ENCODE results near the gene FOXP1. TPM values are rescaled to one million over a fixed set of nuclear protein-coding genes. Genes with fewer than 3 reads are reported as not detected.

FOXP1 gene
- total and polyA plus RNA-seq, 8 donors = 12.3 to 215 (median 117) TPM

- Histone ChIP-seq H3K36me3 (no peaks in the 10 kb centered on the region), H3K4me1 (no peaks in the 10 kb centered on the region), H3K9me3 (peaks cover 0 to 6% (median 2%) of the 10 kb centered on the region in 4 donors), H3K27ac (no peak overlapping the region), H3K4me3 (no peak overlapping the region), H3K27me3 (no peaks in the 10 kb centered on the region)
- TF ChIP-seq POLR2A (IDR thresholded peaks at IDR 0.05) = no peak
- TF ChIP-seq, protein P1, sequence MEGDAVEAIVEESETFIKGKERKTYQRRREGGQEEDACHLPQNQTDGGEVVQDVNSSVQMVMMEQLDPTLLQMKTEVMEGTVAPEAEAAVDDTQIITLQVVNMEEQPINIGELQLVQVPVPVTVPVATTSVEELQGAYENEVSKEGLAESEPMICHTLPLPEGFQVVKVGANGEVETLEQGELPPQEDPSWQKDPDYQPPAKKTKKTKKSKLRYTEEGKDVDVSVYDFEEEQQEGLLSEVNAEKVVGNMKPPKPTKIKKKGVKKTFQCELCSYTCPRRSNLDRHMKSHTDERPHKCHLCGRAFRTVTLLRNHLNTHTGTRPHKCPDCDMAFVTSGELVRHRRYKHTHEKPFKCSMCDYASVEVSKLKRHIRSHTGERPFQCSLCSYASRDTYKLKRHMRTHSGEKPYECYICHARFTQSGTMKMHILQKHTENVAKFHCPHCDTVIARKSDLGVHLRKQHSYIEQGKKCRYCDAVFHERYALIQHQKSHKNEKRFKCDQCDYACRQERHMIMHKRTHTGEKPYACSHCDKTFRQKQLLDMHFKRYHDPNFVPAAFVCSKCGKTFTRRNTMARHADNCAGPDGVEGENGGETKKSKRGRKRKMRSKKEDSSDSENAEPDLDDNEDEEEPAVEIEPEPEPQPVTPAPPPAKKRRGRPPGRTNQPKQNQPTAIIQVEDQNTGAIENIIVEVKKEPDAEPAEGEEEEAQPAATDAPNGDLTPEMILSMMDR (IDR thresholded peaks at IDR 0.05) = no peak
- WGBS, 5 donors = 97 to 100% (median 98%) methylated on average over 2 of the region's 2 CpGs
- no peak for DNase-seq
- intact Hi-C loops (cut with DNase I; ENCODE audit: low total_unique reads) = no loop called here
These were observed 106.6 kb downstream of the FOXP1 start for GRCh38 chr3:71476950-71477349.

- intact Hi-C loops (cut with DNase I; ENCODE audit: low total_unique reads) = no loop called here
- H3K27ac ChIP-seq = no peak overlapping the region
These were observed 114.4 kb downstream of the FOXP1 start for GRCh38 chr3:71469138-71469435.

DNA sequence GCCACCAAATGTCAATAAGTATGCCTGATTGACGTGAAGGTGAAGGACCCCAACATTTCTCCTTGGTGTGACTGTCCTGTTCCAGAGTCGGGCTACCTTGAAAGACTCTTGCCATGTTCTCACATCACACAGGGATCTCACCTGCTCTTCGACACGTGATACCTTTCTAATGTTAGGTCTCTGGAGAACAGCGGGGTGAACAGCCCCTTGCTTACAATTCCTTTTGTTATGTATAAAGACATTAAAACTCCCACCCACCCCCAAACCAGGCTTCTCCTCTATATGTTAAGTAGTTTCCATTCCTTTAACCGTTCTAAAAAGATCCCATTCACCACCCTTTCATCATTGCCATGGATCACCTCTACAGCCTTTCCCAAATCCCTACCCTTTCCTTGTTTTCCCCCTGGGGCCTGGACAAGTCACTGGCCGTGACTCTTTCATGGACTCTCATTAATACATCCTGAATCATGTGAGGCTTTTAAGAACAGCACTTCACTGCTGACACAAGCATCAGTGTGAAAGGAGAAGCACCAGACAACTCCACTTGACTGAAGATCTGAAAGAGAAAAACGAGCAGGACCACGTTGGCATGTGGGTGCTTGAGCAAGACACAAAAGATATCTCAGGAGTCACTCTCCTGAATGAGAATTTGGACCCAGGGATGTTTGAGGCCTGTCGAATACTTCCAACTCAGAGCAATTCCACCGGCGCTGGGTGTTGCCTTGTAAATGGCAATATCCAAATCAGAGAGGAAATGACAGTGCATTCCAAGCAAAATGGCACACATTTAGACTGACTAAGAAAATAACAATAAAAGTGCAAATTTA, 115.0 kb downstream of the FOXP1 start:
- H3K27me3 ChIP-seq = no peaks in the 10 kb centered on the region
- H3K4me3 ChIP-seq = no peak overlapping the region
- peaks cover 0 to 24% (median 0%) of the 10 kb centered on the region in 4 donors for H3K4me1 ChIP-seq
- intact Hi-C loops (cut with DNase I; ENCODE audit: low total_unique reads) = no loop called here
- peaks cover 0 to 3% (median 1%) of the 10 kb centered on the region in 4 donors for H3K9me3 ChIP-seq
- WGBS, 5 donors = 80 to 86% (median 85%) methylated on average over 12 of the region's 12 CpGs
- TF ChIP-seq POLR2A (IDR thresholded peaks at IDR 0.05) = no peak
- TF ChIP-seq, protein P1 (IDR thresholded peaks at IDR 0.05) = no peak
- no peak for TF ChIP-seq POLR2AphosphoS5 (IDR thresholded peaks at IDR 0.05)
- no peak for TF ChIP-seq EP300 (IDR thresholded peaks at IDR 0.05)
- no peaks in the 10 kb centered on the region for H3K36me3 ChIP-seq
- DNase-seq = no peak
- no peak overlapping the region for H3K27ac ChIP-seq

More at GRCh38 chr3:71469138-71469435, 114.4 kb downstream of the FOXP1 start:
- no peaks in the 10 kb centered on the region for H3K27me3 ChIP-seq
- TF ChIP-seq POLR2A (IDR thresholded peaks at IDR 0.05) = no peak
- TF ChIP-seq POLR2AphosphoS5 (IDR thresholded peaks at IDR 0.05) = no peak
- TF ChIP-seq EP300 (IDR thresholded peaks at IDR 0.05) = no peak
- TF ChIP-seq, protein P1 (IDR thresholded peaks at IDR 0.05) = no peak
- DNase-seq = no peak
- no peak overlapping the region for H3K4me3 ChIP-seq
- H3K9me3 ChIP-seq = peaks cover 0 to 6% (median 2%) of the 10 kb centered on the region in 4 donors
- 18 to 38% (median 25%) methylated on average over 1 of the region's 1 CpG for WGBS, 5 donors
- peaks cover 0 to 18% (median 0%) of the 10 kb centered on the region in 4 donors for H3K4me1 ChIP-seq
- H3K36me3 ChIP-seq = no peaks in the 10 kb centered on the region

DNA sequence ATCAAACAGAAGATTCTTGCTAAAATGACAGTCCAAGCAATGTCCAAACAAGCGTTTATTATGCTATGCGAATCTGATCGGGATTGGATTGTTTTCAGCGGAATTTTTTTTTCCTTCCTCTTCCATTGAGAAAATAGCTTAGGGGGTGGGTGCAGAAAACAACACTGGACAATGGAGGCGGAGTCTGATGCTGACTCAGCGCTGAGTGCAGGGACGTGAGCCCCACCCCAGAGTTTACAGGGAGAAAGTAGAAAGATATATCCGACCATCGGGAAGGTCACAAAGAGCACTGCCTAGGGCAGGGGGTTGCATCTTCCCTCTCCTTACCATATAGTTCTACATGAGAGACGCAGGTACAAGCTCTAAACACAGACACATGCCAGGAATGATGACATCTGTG, 117.0 kb downstream of the FOXP1 start:
- TF ChIP-seq, protein P1 (IDR thresholded peaks at IDR 0.05) = no peak
- no peak for TF ChIP-seq EP300 (IDR thresholded peaks at IDR 0.05)
- TF ChIP-seq POLR2A (IDR thresholded peaks at IDR 0.05) = no peak
- TF ChIP-seq POLR2AphosphoS5 (IDR thresholded peaks at IDR 0.05) = no peak
- DNase-seq = peak in 1 of 2 donors; percentile 59
- H3K4me3 ChIP-seq = no peak overlapping the region
- no peaks in the 10 kb centered on the region for H3K27me3 ChIP-seq
- no peak overlapping the region for H3K27ac ChIP-seq
- 74 to 81% (median 80%) methylated on average over 10 of the region's 10 CpGs for WGBS, 5 donors
- no peaks in the 10 kb centered on the region for H3K9me3 ChIP-seq
- H3K36me3 ChIP-seq = no peaks in the 10 kb centered on the region
- H3K4me1 ChIP-seq = peaks cover 0 to 26% (median 0%) of the 10 kb centered on the region in 4 donors
- intact Hi-C loops (cut with DNase I; ENCODE audit: low total_unique reads) = no loop called here
